Renal pelvis (tissue), 4 donors: ENCODE measurements around the gene ARHGDIG. TPM values are rescaled to one million over a fixed set of nuclear protein-coding genes. Genes with fewer than 3 reads are reported as not detected.

Source experiments
- DNase-seq: peaks from one replicate; pipeline ENCODE4 v3.0.0-alpha.2; 2013
- polyA plus RNA-seq, 3 donors: library from polyadenylated mRNA; unstranded; fragments of 120-200 nt; gene quantifications; one replicate each; pipeline ENCODE4 v1.2.1, GENCODE V29; 2013; ENCODE audit not compliant: insufficient read length in 3 of 3

The ARHGDIG gene
- polyA plus RNA-seq, 3 donors: 1.2 to 5.6 (median 4.2) TPM

DNA sequence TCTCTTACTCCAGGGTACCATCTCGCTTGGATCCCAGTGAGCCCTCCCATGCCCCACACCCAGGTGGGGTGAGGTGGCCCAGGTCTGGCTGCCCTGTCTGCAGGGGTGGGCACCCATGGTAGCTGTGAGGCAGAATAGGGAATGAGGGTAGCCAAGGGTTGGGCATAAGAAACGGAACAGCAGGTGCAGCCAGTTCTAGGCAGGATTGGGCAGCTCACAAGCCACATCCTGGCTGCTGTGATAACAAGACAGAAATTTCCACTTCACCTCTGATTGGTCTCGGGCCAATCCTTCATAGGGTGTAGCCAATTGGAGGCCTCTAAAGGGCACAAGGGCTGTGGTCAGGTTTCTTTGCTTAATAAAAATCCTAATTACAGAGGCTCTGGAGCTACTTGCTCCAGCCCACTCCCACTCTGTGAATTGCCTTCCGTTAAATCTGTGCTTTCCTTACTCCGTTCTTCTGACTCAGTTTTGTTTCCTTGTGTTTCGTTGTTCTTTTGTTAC, 1.5 kb upstream of the ARHGDIG start:
- DNase-seq: no peak

DNA sequence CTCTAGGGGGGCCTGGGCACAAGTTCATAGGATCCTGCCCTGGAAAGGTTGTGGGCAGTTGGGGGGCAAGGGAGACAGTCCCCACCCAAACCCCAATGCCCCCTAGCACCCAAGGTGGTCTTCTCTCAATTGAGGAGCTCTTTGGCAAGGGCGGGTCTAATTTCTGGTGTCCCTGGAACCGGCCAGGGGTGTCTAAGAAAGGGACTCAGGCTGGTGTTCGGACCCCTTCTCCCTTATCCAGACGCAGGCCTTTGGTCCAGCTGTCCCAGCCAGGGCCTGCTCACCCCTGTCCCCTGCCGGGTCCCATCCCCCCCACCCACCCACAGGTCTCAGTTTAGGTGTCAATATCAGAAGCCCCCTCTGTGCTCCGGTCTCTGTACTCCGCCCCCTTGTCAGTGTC, 860 bp upstream of the ARHGDIG start:
- DNase-seq: no peak

GRCh38 chr16:280005-280460, 358 bp upstream of the ARHGDIG start:
- no peak for DNase-seq

DNA sequence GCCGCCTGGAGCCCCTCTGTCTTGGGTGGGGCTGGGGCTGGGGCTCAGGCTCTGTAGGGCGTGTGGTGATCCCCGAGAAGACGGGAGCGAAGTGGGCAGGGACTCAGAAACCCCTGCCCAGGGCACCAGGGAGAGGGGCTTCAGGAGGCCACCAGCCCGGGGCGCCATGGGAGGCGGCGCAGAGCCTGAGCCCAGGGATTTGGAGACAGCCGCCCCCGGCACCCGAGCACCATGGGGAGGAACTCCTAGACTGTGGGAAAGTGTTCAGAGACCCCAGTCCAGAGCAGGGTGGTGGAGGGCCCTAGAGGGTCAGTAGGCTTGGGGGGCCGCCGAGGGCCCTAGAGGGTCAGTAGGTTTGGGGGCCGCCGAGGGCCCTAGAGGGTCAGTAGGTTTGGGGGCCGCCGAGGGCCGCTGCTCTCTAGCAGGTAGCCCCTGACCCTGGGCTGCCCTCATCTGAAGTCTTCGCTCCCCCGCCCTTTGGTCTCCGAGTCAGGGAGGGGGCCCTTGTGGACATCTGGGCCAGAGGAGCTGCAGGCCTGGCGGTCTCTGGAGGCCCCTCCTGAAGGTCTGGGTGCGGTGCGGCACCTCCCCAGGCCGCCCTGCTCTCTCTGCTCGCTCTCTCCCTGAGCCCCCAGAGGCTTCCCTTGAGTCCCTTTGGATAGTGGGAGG, 734 bp downstream of the ARHGDIG start:
- DNase-seq: no peak

GRCh38 chr16:281660-282255, 1.4 kb downstream of the ARHGDIG start:
- no peak for DNase-seq

DNA sequence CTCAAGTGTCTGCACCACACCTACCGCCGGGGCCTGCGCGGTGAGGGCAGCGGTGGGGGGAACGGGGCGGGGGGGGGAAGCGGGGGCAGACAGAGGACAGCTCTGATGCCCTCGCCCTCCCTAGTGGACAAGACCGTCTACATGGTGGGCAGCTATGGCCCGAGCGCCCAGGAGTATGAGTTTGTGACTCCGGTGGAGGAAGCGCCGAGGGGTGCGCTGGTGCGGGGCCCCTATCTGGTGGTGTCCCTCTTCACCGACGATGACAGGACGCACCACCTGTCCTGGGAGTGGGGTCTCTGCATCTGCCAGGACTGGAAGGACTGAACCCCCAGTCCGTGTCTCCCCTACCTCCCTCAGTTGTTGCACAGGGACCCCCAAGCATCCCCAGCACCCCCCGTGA, 2.1 kb downstream of the ARHGDIG start:
- no peak for DNase-seq

DNA sequence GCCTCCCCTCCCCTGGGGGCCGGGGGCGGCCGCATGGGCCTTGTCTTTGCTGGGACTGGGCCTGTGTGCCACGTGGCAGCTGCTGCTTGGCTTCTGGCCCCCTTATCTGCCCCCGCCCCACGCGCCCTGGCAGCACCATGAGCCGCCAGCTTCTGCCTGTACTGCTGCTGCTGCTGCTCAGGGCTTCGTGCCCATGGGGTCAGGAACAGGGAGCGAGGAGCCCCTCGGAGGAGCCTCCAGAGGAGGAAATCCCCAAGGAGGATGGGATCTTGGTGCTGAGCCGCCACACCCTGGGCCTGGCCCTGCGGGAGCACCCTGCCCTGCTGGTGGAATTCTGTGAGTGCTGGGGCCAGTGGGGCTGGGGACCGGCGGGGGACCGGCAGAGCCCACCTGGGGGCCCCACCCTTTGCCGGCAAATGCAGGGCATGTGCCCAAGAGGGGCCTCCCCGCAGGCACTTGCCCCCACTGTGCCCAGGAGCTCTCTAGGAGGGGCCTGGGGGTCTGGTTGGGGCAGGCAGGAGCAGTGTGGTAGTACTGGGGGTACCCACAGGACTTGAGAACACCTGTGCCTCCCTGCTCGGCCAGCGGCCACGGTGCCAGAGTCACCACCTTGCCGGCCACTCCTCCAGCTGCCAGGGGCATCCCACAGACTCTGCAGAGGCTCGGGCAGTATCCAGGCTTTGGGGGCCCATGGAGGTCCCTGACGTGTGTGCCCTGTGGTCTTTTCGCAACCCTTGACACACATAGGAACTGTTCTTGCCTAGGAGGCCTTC, 2.8 kb downstream of the ARHGDIG start, which contains the start of gene PDIA2:
PDIA2 (plus strand) TSS at position 132 of the 773 bp plus-strand sequence; CDS start at position 138, 6 bp downstream.
- no peak for DNase-seq

DNA sequence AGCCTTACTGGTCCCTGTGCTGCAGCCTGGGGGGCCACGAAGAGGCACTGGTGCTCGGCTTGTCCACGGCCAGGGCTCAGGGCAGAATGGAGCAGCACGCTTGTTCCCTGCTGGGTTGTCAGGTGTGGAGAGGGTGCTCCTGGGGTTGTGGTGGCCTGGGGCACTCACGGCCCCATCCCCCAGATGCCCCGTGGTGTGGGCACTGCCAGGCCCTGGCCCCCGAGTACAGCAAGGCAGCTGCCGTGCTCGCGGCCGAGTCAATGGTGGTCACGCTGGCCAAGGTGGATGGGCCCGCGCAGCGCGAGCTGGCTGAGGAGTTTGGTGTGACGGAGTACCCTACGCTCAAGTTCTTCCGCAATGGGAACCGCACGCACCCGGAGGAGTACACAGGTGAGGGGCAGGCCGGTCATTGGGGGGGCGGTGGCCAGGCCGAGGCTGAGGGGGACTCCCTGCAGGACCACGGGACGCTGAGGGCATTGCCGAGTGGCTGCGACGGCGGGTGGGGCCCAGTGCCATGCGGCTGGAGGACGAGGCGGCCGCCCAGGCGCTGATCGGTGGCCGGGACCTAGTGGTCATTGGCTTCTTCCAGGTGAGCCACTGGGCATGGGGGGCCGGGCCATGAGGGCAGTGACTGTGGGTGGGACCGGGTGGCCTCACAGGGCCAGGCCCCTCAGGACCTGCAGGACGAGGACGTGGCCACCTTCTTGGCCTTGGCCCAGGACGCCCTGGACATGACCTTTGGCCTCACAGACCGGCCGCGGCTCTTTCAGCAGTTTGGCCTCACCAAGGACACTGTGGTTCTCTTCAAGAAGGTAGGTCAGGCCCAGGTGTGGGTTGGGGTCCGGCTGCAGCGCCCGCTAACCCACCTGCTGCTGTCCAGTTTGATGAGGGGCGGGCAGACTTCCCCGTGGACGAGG, 4.1 kb downstream of the ARHGDIG start:
- no peak for DNase-seq

DNA sequence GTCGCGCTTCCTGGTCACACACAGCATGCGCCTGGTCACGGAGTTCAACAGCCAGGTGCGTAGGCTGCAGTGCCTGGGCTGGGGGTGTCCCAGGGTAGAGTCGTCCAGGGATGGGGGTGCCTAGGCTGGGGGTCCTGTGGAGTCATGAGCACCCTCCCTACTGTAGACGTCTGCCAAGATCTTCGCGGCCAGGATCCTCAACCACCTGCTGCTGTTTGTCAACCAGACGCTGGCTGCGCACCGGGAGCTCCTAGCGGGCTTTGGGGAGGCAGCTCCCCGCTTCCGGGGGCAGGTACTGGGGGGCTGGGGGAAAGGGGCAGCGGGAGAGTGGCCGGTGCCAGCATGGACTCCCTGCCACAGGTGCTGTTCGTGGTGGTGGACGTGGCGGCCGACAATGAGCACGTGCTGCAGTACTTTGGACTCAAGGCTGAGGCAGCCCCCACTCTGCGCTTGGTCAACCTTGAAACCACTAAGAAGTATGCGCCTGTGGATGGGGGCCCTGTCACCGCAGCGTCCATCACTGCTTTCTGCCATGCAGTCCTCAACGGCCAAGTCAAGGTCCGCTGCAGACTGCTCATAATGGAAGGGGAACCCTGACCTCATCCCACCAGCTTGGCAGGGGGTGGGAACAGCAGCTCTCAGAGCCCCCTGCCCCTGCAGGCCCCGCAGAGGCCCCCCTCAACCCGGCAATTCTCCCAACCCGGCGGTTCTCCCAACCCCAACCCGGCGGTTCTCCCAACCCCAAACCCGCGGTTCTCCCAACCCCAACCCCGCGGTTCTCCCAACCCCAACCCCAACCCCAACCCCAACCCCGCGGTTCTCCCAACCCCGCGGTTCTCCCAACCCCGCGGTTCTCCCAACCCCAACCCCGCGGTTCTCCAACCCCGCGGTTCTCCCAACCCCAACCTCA, 5.0 kb downstream of the ARHGDIG start:
- no peak for DNase-seq

DNA sequence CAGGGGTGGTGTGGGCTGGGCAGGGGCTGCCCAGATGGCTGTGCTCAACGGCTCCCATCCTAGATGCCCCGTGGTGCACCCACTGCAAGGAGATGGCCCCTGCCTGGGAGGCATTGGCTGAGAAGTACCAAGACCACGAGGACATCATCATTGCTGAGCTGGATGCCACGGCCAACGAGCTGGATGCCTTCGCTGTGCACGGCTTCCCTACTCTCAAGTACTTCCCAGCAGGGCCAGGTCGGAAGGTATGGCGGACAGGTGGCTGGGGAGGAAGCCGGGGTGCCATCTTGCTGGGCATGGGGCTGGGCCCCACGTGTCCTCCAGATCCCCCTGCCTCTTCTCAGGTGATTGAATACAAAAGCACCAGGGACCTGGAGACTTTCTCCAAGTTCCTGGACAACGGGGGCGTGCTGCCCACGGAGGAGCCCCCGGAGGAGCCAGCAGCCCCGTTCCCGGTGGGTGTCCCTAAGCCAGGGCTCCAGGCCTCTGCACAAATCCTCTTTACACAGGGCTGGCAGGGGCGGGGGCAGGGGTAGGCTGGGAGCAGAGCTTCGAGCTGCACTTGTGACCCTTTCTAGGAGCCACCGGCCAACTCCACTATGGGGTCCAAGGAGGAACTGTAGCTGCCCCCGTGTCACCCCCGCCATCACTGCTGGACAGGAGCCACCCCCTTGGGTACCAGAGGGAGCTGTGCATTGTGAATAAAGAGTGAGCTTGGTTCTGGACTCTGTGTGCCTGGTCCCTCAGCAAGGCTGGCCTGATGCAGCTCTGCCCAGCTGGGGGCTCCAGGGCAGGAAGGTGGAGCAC, 6.3 kb downstream of the ARHGDIG start:
- DNase-seq: no peak

GRCh38 chr16:287298-287811, 7.0 kb downstream of the ARHGDIG start:
- DNase-seq: no peak

- no peak for DNase-seq
These were observed 7.9 kb downstream of the ARHGDIG start for GRCh38 chr16:287981-288920.

GRCh38 chr16:289395-289997, 9.1 kb downstream of the ARHGDIG start:
- no peak for DNase-seq

DNA sequence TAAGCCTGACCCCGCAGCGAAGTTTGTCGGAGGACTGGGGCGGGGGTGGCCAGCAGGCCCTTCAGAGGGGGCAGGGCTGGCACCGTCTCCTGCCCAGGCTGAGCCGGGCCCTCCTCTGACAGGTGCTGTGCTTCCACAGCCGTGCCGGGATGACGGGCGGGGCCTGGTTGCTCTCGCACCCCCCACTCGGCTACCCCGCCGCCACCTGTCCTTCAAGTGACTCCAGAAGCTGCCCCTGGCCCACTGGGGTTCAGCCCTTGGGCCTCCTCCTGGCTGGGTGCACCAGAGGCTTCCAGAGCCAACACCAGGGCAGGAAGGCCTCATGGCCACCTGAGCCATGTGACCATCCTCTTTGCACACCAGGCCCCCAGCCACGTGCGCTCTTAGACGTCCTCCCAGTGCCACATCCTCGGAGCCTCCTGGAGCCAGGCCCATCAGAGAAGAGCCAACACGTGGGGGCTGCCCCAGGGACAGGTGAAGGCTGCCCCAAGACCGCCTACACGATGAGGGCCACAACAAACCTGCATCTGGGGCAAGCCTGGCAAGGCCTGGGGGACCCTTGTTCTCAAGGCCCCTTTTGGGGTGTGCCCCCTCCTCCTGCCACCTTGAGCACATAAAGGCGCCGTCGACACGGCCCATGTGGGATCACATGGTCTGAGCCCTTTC, 9.8 kb downstream of the ARHGDIG start:
- no peak for DNase-seq

- DNase-seq: no peak
These were observed 10.5 kb downstream of the ARHGDIG start for GRCh38 chr16:290681-291405.

GRCh38 chr16:291539-291938, 11.1 kb downstream of the ARHGDIG start:
- DNase-seq: no peak
